HFFc6 (cell line): ENCODE data around the gene PSMB3. TPM values are rescaled to one million over a fixed set of nuclear protein-coding genes. Genes with fewer than 3 reads are reported as not detected.

Experiments
- DNase-seq: peaks from one replicate; pipeline ENCODE4 v3.0.0-alpha.2; 2018
- H3K27ac Mint-ChIP-seq: 2 replicates; pipeline ENCODE4 v1.8.0; 2020; ENCODE audit warnings: mild to moderate bottlenecking, mixed read lengths
- H3K27me3 Mint-ChIP-seq: 2 replicates; pipeline ENCODE4 v1.8.0; 2021; ENCODE audit warnings: mild to moderate bottlenecking, moderate library complexity, mixed read lengths; ENCODE audit not compliant: insufficient read depth
- H3K36me3 Mint-ChIP-seq: 2 replicates; pipeline ENCODE4 v1.8.0; 2021; ENCODE audit warnings: low read depth, mixed read lengths
- H3K4me1 Mint-ChIP-seq: 2 replicates; pipeline ENCODE4 v1.8.0; 2020; ENCODE audit warnings: low read depth, mixed read lengths
- H3K4me3 Mint-ChIP-seq: 2 replicates; pipeline ENCODE4 v1.8.0; 2020; ENCODE audit warnings: mild to moderate bottlenecking, moderate library complexity, mixed read lengths
- H3K9me3 Mint-ChIP-seq: 2 replicates; pipeline ENCODE4 v1.8.0; 2020; ENCODE audit warnings: mild to moderate bottlenecking, mixed read lengths
- total RNA-seq, 6 experiments: library from RNA; stranded (reverse); fragmentation: NEBNext Ultra II Directional; extraction: Animal tissue kit (Norgen Biotek cat#: 25700); gene quantifications; 2 replicates in 1 of 6; 3 replicates in 5 of 6; pipeline ENCODE4 v1.2.3, GENCODE V29; 2021
- TF ChIP-seq, protein P1 (sequence below): fragments of 200-600 bp; sonication (generic); IDR thresholded peaks from 2 replicates; pipeline ENCODE4 v1.5.0; 2021; ENCODE audit warnings: antibody characterized with exemption, mild to moderate bottlenecking

The PSMB3 gene
- total RNA-seq, 6 experiments from 2014 or later, result 232 to 273 (median 253) TPM

DNA sequence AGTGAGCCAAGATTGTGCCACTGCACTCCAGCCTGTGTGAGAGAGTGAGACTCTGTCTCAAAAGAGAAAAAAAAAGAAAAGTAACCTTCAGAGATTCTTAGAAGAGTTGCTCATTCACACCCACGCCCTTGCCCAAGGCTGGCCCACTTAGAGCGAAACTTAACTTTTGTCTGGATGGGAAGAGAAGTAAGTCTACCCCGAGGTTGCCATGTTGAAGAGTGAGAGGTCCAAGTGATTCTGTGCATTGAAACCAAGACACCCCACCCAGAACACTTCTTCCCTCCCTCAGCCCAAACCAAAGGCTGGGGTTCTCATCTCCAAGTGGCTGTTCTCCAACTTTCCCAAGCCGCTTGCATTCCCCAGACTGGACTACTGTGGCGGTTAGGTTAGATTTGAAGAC, 24.8 kb upstream of the PSMB3 start:
- TF ChIP-seq, protein P1, sequence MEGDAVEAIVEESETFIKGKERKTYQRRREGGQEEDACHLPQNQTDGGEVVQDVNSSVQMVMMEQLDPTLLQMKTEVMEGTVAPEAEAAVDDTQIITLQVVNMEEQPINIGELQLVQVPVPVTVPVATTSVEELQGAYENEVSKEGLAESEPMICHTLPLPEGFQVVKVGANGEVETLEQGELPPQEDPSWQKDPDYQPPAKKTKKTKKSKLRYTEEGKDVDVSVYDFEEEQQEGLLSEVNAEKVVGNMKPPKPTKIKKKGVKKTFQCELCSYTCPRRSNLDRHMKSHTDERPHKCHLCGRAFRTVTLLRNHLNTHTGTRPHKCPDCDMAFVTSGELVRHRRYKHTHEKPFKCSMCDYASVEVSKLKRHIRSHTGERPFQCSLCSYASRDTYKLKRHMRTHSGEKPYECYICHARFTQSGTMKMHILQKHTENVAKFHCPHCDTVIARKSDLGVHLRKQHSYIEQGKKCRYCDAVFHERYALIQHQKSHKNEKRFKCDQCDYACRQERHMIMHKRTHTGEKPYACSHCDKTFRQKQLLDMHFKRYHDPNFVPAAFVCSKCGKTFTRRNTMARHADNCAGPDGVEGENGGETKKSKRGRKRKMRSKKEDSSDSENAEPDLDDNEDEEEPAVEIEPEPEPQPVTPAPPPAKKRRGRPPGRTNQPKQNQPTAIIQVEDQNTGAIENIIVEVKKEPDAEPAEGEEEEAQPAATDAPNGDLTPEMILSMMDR, result no peak
- Mint-ChIP-seq H3K4me1 (peaks cover 38% of the 10 kb centered on the region), H3K9me3 (no peaks in the 10 kb centered on the region), H3K27me3 (peaks cover 5% of the 10 kb centered on the region), H3K4me3 (no peak overlapping the region), H3K27ac (no peak overlapping the region), H3K36me3 (peaks cover 1% of the 10 kb centered on the region; the same call in 1 of the 2 replicates)
- no peak for DNase-seq

DNA sequence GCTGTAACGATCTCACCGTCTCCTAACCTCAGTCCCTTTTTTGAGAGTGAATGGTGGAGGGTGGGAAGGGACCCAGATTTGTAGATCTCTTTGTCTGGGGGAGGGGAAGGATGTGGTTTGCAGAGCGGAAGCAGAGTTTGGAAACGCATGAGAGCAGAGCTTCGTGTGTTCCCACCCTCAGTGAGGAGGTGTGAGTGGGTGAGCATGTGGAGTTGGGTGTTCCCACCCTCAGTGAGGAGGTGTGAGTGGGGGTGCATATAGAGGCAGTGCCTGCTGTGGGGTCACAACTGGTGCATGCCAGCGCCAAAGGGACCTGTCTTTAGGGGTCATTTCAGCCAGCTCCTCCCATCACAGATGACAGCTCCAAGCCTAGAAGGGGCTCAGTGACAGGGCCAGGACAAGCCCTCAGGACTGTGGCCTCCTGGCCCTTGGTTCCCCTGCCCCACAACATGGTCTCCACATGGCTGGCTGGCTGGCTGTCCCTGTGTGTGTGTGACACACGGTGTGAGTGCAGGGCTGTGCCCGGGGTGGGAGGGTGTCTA, 24.2 kb upstream of the PSMB3 start:
- Mint-ChIP-seq H3K27me3 (peaks cover 5% of the 10 kb centered on the region), H3K4me1 (peaks cover 41% of the 10 kb centered on the region), H3K36me3 (peaks cover 7% of the 10 kb centered on the region; the same call in 1 of the 2 replicates), H3K9me3 (no peaks in the 10 kb centered on the region), H3K27ac (no peak overlapping the region), H3K4me3 (no peak overlapping the region)
- TF ChIP-seq, protein P1, result no peak
- no peak for DNase-seq

DNA sequence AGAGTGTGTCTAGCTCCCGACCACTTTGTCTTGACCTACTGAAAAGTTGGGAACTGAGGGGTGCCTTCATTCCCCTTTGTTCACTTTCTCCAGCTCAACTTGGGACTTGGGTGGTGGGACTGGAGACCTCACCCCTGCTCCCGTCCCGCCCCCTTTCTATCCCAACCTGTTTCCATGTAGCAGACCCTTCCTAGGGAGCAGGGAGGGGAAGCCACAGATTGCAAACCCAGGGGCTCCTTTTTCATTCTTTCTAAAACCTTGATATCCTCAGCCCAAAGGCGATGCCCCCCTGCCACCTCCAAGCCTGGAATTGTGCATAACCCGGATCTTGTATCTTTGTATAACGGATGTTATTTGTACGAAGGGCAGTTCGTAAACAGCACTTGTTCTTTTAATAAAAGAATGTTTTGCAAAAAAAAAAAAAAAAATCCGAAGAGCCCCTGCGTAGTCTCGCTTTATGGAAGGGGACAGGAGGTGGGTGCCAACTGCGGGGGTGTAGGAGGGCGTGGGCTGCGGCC, 23.1 kb upstream of the PSMB3 start:
- Mint-ChIP-seq H3K9me3 (no peaks in the 10 kb centered on the region), H3K4me3 (peak overlapping the region; percentile 80), H3K36me3 (peaks cover 7% of the 10 kb centered on the region; the same call in 1 of the 2 replicates), H3K27me3 (peaks cover 5% of the 10 kb centered on the region), H3K27ac (peak overlapping the region; percentile 29; the same call in 1 of the 2 replicates), H3K4me1 (peaks cover 44% of the 10 kb centered on the region)
- TF ChIP-seq, protein P1, result no peak
- DNase-seq, result no peak

DNA sequence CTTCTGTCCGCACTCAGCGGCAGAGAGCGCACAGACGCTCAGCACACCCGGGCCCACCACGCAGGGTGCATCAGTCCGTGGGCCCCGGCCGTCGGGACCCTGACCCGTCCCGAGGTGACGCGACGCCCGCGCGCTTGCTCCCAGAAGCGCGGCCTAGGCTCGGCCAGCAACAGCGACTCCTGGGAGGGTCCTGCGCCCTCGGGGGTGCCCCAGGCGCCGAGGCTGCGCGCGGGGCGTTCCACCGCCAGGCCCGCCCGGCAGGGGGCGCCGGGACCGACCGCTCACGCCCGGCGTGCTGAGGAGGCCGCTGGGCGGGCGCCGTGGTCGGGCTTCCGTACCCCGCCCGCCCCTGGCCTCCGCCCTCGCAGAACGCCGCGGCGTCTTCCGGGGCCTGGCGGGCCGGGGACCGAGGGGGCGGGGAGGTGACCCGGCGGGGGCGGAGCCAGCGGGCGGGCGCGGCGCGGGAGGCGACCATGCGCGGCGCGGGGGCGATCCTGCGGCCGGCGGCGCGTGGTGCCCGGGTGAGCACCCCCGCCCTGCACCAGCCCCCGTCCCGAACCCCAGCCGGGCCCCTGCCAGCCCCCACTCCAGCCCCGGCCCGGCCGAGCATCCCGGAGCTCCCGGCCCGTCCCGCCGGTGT, 22.5 kb upstream of the PSMB3 start, which contains the start of gene CISD3:
Gene CISD3, plus strand, starts transcription at position 456 of the 640 bp plus-strand sequence. Its CDS starts 18 bp downstream, at position 474.
- Mint-ChIP-seq H3K27me3 (peaks cover 5% of the 10 kb centered on the region), H3K36me3 (peaks cover 7% of the 10 kb centered on the region; the same call in 1 of the 2 replicates), H3K9me3 (no peaks in the 10 kb centered on the region), H3K4me3 (peak within 1 kb of the TSS; percentile 96), H3K27ac (peak within 1 kb of the TSS; percentile 87), H3K4me1 (peaks cover 45% of the 10 kb centered on the region)
- TF ChIP-seq, protein P1, result peak; percentile 84
- peak; percentile 49 for DNase-seq

DNA sequence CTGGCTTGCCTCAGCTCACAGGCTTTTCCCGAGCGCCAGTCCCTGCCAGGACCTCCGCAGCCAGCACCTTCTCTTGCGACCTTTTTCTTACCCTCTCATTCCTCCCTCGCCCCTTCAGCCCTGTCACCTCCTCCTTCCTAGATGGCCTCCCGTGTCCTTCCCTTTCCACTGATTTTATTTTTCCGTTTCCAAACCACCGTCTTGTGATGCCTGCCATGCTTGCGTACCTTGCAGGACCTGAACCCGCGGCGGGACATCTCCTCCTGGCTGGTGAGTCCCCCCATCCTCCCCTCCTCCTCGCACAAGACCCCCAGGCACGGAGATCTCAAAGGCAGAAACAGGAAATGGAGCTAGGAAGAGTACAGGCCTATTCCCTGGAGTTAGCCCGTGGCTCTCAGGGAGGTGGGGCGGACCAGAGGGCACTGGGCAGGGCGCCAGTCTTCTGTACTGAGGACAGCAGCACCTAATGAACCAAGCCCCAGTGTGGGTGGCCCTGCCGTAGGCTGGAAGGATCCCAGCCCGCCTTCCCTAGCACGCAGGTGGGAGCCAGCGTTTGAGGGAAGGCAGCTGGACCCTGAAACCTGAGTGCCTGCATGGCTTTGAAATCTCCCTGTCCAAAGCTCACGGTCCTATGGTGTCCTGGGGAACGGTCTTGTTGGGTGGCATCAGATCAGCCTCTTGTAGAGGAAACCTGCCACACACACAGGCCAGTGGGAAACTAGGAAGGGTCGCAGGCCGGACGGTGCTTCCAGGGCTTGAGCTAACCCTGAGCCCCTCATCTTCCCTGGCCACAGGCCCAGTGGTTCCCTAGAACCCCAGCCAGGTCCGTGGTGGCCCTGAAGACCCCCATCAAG, 21.8 kb upstream of the PSMB3 start:
- H3K4me1 Mint-ChIP-seq, result peaks cover 45% of the 10 kb centered on the region
- peak overlapping the region; percentile 87 for H3K27ac Mint-ChIP-seq
- DNase-seq, result peak; percentile 42
- H3K9me3 Mint-ChIP-seq, result no peaks in the 10 kb centered on the region
- H3K27me3 Mint-ChIP-seq, result peaks cover 6% of the 10 kb centered on the region
- TF ChIP-seq, protein P1, result no peak
- H3K4me3 Mint-ChIP-seq, result peak overlapping the region; percentile 96
- H3K36me3 Mint-ChIP-seq, result peaks cover 7% of the 10 kb centered on the region; the same call in 1 of the 2 replicates
